Heart right ventricle (tissue), 16 donors: ENCODE results near the gene TGDS. TPM values are rescaled to one million over a fixed set of nuclear protein-coding genes. Genes with fewer than 3 reads are reported as not detected.
"Not testable (repeated sequence)": the region's sequence is repeated elsewhere in the genome, so short reads cannot be mapped to it uniquely, and the experiment has no call there.

ENCODE experiments used
- ATAC-seq, 8 donors: fragments of 200-7000 bp; cut with Tn5 transposase; one replicate each; pipeline ENCODE4 v1.9.1; 2020; ENCODE audit warnings: mild to moderate bottlenecking in 8 of 8, moderate library complexity in 8 of 8, moderate number of reproducible peaks in 1 of 8
- DNase-seq, 2 donors: peaks; one replicate each; pipeline ENCODE4 v3.0.0-alpha.2; 2020
- H3K27ac ChIP-seq, 10 donors: fragments of 200-600 bp; sonication (generic) in 2 of 10; one replicate each; pipeline versions ENCODE4 v1.5.0 to v1.8.0; 2020 to 2022; ENCODE audit warnings: mild to moderate bottlenecking in 3 of 10
- H3K27me3 ChIP-seq, 7 donors: fragments of 200-600 bp; one replicate each; pipeline ENCODE4 v1.8.0; 2021 to 2022; ENCODE audit warnings: mild to moderate bottlenecking in 2 of 7
- H3K36me3 ChIP-seq, 9 donors: fragments of 200-600 bp; sonication (generic) in 1 of 9; one replicate each; pipeline versions ENCODE4 v1.5.0 to v1.8.0; 2020 to 2022; ENCODE audit warnings: mild to moderate bottlenecking in 2 of 9
- H3K4me1 ChIP-seq, 9 donors: fragments of 200-600 bp; sonication (generic) in 1 of 9; one replicate each; pipeline versions ENCODE4 v1.5.0 to v1.8.0; 2020 to 2022; ENCODE audit warnings: mild to moderate bottlenecking in 4 of 9
- H3K4me3 ChIP-seq, 10 donors: fragments of 200-600 bp; sonication (generic) in 2 of 10; one replicate each; pipeline versions ENCODE4 v1.5.0 to v1.8.0; 2020 to 2022; ENCODE audit warnings: mild to moderate bottlenecking in 7 of 10, moderate library complexity in 2 of 10
- H3K9me3 ChIP-seq, 11 donors: fragments of 200-600 bp in 10 of 11; sonication (generic) in 2 of 11; one replicate each; pipeline versions ENCODE4 v1.5.0 to v1.8.0; 2013 to 2022; ENCODE audit warnings: mild to moderate bottlenecking in 2 of 11, control low read depth in 1 of 11, moderate library complexity in 1 of 11
- WGBS, 2 donors: extraction: QIAGEN DNeasy Blood & Tissue Kit; methylation state at CpG; one replicate each; pipeline ENCODE4 v1.1.7; 2013; ENCODE audit warnings: inconsistent platforms in 1 of 2; 5-methylcytosine and 5-hydroxymethylcytosine counted together
- intact Hi-C, 10 donors: fragments of 100-400 bp; cut with DNase I; formaldehyde crosslinking; loops; one replicate each; pipeline versions ENCODE4 v1.11.1 to v1.14.2; 2022
- polyA plus RNA-seq, 2 donors: library from polyadenylated mRNA; stranded (reverse); fragments of 200-250 nt; gene quantifications; one replicate each; pipeline ENCODE4 v1.2.3, GENCODE V29; 2013
- total RNA-seq, 10 donors: library from RNA; stranded (reverse); fragmentation: NEBNext Ultra II Directional in 3 of 10; extraction: Animal tissue kit (Norgen Biotek cat#: 25700) in 3 of 10; gene quantifications; one replicate each; pipeline versions ENCODE4 v1.2.1 to v1.2.4, GENCODE V29; 2021 to 2023
- TF ChIP-seq, protein P1 (sequence below), 9 donors: fragments of 200-600 bp; sonication (generic) in 2 of 9; IDR thresholded peaks; one replicate each; pipeline versions ENCODE4 v1.5.0 to v1.8.0; 2021 to 2022; ENCODE audit warnings: antibody characterized with exemption in 9 of 9, mild to moderate bottlenecking in 5 of 9, moderate library complexity in 1 of 9
- donor health status: Arrhythmogenic right ventricular cardiomyopathy.
- donor health status: ischemic (EF 13 %, LVEDD 7.1; RV severe dilation, severe dysfunction).
- donor health status: healthy with polysubstance abuse.
- donor health status: DM: no; HTN: yes; CAD: no.
- donor health status: DM: no; HTN: no; CAD: no.
- donor health status: ischemic (EF 25% LVEDD 6.9; RV normal size, moderate dysfunction).
- donor health status: ischemic (EF 25% LVEDD 5.7; RV mildly dilated, moderate dysfunction).
- donor health status: healthy.
- donor health status: DM: yes; HTN: yes; CAD: no.
- donor health status: Ischemic cardiomyopathy.
- donor health status: ischemic (EF 35%, LVEDD 5.7; RV mildly dilated, moderate dysfunction).
- donor health status: nonischemic (EF 11% LVEDD 7.7; RV severe dilation, severe dysfunction).
- donor health status: DM: yes; HTN: yes; CAD: no.
- donor health status: PGD.
- donor health status: ischemic (EF 29% LVEDD 5.4; RV normal size, mild dysfunction).
- donor health status: nonischemic (EF 23%, LVEDD 6.1; RV moderate dilation, normal function).

The TGDS gene
- total and polyA plus RNA-seq, 12 donors: 3.3 to 7.3 (median 4.5) TPM

GRCh38 chr13:94534166-94534565 is 61.8 kb downstream of the TGDS start:
- Histone ChIP-seq H3K27ac (no peak overlapping the region), H3K9me3 (peaks cover 0 to 14% (median 0%) of the 10 kb centered on the region in 11 donors), H3K27me3 (no peaks in the 10 kb centered on the region), H3K36me3 (no peaks in the 10 kb centered on the region), H3K4me3 (no peak overlapping the region), H3K4me1 (no peaks in the 10 kb centered on the region)
- WGBS, 2 donors: 61 to 71% methylated on average over 1 of the region's 1 CpG
- TF ChIP-seq, protein P1, sequence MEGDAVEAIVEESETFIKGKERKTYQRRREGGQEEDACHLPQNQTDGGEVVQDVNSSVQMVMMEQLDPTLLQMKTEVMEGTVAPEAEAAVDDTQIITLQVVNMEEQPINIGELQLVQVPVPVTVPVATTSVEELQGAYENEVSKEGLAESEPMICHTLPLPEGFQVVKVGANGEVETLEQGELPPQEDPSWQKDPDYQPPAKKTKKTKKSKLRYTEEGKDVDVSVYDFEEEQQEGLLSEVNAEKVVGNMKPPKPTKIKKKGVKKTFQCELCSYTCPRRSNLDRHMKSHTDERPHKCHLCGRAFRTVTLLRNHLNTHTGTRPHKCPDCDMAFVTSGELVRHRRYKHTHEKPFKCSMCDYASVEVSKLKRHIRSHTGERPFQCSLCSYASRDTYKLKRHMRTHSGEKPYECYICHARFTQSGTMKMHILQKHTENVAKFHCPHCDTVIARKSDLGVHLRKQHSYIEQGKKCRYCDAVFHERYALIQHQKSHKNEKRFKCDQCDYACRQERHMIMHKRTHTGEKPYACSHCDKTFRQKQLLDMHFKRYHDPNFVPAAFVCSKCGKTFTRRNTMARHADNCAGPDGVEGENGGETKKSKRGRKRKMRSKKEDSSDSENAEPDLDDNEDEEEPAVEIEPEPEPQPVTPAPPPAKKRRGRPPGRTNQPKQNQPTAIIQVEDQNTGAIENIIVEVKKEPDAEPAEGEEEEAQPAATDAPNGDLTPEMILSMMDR (IDR thresholded peaks at IDR 0.05): no peak
- DNase-seq (no peak), ATAC-seq (no peak)
- intact Hi-C loops: no loop called here

DNA sequence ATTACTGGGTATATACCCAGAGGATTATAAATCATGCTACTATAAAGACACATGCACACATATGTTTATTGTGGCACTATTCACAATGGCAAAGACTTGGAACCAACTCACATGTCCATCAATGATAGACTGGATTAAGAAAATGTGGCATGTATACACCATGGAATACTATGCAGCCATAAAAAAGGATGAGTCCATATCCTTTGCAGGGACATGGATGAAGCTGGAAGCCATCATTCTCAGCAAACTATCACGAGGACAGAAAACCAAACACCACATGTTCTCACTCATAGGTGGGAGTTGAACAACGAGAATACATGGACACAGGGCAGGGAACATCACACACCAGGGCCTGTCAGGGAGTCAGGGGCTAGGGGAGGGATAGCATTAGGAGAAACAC is 63.7 kb downstream of the TGDS start:
- DNase-seq, H3K4me1 ChIP-seq, H3K36me3 ChIP-seq, H3K27ac ChIP-seq, intact Hi-C loops, ATAC-seq, H3K4me3 ChIP-seq, H3K27me3 ChIP-seq: not testable (repeated sequence)
- 75 to 76% methylated on average over 2 of the region's 2 CpGs for WGBS, 2 donors
- H3K9me3 ChIP-seq: peaks cover 0 to 15% (median 0%) of the 10 kb centered on the region in 11 donors

DNA sequence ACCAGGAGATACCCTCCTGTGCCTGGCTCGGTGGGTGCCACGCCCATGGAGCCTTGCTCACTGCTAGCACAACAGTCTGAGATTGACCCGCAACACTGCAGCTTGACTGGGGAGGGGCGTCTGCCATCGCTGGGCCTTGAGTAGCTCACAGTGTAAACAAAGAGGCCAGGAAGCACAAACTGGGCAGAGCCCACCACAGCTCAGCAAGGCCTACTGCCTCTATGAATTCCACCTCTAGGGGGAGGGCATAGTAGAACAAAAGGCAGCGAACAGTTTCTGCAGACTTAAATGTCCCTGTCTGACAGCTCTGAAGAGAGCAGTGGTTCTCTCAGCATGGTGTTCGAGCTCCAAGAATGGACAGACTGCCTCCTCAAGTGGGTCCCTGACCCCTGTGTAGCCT is 69.0 kb downstream of the TGDS start:
- H3K27me3 ChIP-seq, H3K27ac ChIP-seq, H3K9me3 ChIP-seq, H3K4me3 ChIP-seq, ATAC-seq, DNase-seq, intact Hi-C loops, H3K4me1 ChIP-seq, H3K36me3 ChIP-seq: not testable (repeated sequence)
- WGBS, 2 donors: 61 to 75% methylated on average over 7 of the region's 7 CpGs

DNA sequence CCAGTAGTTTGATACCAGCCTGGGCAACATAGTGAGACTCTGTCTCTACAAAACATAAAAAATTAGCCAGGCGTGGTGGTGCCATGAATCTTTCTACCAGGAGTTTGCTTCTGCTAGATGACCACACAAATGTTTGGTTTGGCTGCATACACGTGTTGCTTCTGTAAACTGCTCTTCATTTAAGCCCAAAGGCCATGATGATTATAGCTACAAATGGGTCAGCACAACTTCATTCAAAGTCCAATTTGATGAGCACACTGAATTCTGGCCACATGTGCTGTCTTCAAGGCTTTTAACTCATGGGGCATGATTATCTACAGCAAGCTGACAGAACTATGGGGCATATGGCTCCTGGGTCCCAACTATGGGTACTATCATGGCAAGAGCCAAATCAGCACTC is 70.2 kb downstream of the TGDS start:
- 82 to 94% methylated on average over 2 of the region's 2 CpGs for WGBS, 2 donors

GRCh38 chr13:94524407-94524806 is 71.5 kb downstream of the TGDS start:
- 83% methylated on average over 7 of the region's 7 CpGs for WGBS, 2 donors
- no peak for ATAC-seq
- intact Hi-C loops: no loop called here
- Histone ChIP-seq H3K27ac (no peak overlapping the region), H3K4me1 (no peaks in the 10 kb centered on the region), H3K4me3 (no peak overlapping the region), H3K27me3 (no peaks in the 10 kb centered on the region), H3K36me3 (no peaks in the 10 kb centered on the region), H3K9me3 (peaks cover 0 to 7% (median 0%) of the 10 kb centered on the region in 11 donors)
- DNase-seq: no peak
- TF ChIP-seq, protein P1 (IDR thresholded peaks at IDR 0.05): no peak

More for the DNA sequence above, 70.2 kb downstream of the TGDS start:
- no peak for ATAC-seq
- Histone ChIP-seq H3K27me3 (no peaks in the 10 kb centered on the region), H3K27ac (no peak overlapping the region), H3K4me1 (no peaks in the 10 kb centered on the region), H3K4me3 (no peak overlapping the region), H3K36me3 (no peaks in the 10 kb centered on the region), H3K9me3 (peaks cover 0 to 7% (median 0%) of the 10 kb centered on the region in 11 donors)
- DNase-seq: no peak
- intact Hi-C loops: no loop called here
- TF ChIP-seq, protein P1 (IDR thresholded peaks at IDR 0.05): no peak

Other genes with a start within 250 kb of the TGDS start
- under 1 TPM in 9 of 10 donors, not detected in 1; 0.15 to 0.47 (median 0.27) TPM for gene DCT, start 116.5 kb downstream of the TGDS start, total RNA-seq
- gene DCT, start 116.5 kb downstream of the TGDS start, polyA plus RNA-seq: under 1 TPM; 0.01 to 0.22 TPM
- gene GPR180, start 5.7 kb upstream of the TGDS start, total RNA-seq: 1 to 10 TPM; 2.1 to 5.2 (median 3.2) TPM
- gene GPR180, start 5.7 kb upstream of the TGDS start, polyA plus RNA-seq: 1 to 10 TPM; 1.5 TPM
- gene SOX21, start 116.4 kb upstream of the TGDS start, total RNA-seq: not detected
- gene SOX21, start 116.4 kb upstream of the TGDS start, polyA plus RNA-seq: not detected